NCI-H187 treated with DMSO at 0.1 percent for 48 hours (cell line): ENCODE measurements around the gene SH3RF3.
"Not testable (repeated sequence)": the region's sequence is repeated elsewhere in the genome, so short reads cannot be mapped to it uniquely, and the experiment has no call there.

Experiments
- DNase-seq: peaks from one replicate; lab custom pipeline; 2025; lab: John Stamatoyannopoulos, UW

Gene SH3RF3

DNA sequence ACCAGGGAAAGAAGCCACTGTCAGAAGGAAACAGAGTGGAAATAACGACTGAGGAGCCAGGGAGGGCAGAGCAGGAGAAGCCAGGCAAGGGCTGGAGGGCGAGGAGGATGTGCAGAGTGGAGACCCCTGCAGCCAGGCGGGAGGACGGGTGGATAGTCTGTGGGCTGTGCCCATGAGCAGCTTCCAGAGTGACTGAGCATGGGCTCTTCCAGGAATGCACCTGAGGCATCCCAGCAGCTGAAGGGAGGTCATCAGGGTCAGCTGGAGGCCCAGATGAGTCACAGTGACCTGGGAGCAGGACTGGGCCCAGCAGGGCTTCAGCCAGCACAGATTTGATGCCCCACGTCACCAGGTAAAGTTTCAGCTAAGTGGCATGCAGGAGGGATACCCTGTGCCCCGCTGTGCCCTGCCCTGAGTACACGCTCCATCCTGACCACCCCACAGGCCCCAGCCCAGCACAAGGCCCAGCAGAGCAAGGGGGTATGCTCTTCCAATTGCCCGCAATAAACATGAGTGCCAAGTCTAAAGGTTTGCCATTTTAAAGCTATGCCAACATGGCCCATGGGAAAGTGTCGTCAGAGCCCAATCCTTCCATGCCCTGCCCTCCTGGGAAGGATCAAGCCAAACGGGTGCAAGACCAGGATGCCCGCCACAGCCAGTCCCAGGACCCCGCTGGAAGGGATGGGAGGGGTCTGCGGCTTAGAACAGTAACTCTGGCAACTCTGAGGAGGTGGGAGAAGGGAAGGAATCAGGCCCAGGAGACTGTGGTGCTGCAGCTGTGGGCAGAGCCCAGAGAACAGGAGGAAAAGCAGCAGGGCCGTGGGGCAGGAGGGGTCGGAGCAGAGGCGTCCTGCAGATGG is 399.1 kb downstream of the SH3RF3 start:
- no peak for DNase-seq

DNA sequence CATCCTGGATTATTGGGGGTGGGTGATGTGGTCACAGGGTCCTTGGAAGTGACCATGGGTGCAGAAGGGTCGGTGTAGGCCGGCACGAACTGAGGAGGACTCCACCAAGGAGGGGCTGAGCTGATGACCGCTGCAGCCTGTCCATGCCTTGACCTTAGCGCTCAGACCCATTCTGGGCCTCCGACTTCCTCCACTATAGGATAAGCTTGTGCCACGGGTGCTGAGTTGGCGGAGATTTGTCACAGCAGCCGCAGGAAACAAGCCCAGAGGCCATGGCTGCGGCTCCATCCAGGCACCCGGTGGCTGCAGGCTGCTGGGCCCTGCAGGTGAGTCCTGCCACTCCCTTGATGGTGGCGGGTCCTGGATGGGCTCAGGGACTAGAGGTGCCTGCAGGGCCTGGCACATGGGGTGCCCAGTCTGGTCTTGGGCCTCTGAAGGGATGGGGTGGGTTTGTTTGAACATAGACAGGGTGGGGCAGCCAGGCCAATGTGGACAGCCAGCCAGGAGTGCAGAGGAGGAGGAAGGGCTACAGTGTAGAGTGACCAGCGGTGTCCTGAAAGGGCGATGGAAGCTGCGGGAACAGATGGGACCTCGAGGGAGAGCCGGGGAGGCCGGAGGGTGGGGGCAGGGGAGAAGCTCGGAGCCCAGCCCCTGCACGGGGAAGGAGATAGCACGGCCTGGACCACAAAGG is 400.0 kb downstream of the SH3RF3 start:
- no peak for DNase-seq

- no peak for DNase-seq
Observed at GRCh38 chr2:109529532-109530449, 400.8 kb downstream of the SH3RF3 start.

GRCh38 chr2:109530712-109531111 is 401.7 kb downstream of the SH3RF3 start:
- no peak for DNase-seq

GRCh38 chr2:109531221-109531620 is 402.2 kb downstream of the SH3RF3 start:
- no peak for DNase-seq

GRCh38 chr2:109531896-109532727 is 403.1 kb downstream of the SH3RF3 start:
- DNase-seq: no peak

- DNase-seq: no peak
Observed at GRCh38 chr2:109532728-109533076, 403.7 kb downstream of the SH3RF3 start.

GRCh38 chr2:109533823-109534222 is 404.8 kb downstream of the SH3RF3 start:
- DNase-seq: no peak

DNA sequence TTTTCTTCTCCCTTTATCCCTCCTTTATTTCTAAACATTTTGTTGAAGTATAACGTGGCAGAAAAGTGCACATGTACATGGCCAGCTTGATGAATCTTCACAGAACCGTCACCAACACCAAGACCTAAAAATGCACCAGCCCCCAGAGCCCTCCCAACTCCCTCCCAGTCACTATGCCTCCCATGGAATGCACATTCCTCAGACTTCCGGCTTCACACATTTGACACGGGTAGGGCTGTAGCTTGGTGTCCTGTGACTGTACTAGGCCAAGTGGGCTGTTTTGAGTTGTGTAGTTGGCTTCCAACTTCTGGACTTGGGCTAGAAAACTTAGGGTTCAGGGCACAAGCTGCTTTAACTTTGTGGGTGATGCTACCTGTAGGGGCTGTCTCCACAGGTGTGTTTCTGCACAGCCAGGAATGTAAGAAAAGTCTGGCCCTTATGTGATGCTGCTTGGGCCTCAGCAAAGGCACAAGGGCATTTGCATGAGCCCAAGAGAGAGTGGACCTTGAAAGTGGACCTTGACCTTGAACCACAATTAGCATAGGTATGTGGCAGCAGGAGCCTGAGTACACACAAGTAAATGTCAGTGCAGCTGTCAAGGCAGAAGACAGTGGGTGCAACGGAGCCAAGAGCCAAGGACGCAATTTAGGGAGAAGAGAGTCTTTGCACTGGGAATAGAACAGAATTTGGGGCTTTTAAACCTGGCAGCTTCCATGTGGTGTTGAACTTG is 406.4 kb downstream of the SH3RF3 start:
- no peak for DNase-seq

DNA sequence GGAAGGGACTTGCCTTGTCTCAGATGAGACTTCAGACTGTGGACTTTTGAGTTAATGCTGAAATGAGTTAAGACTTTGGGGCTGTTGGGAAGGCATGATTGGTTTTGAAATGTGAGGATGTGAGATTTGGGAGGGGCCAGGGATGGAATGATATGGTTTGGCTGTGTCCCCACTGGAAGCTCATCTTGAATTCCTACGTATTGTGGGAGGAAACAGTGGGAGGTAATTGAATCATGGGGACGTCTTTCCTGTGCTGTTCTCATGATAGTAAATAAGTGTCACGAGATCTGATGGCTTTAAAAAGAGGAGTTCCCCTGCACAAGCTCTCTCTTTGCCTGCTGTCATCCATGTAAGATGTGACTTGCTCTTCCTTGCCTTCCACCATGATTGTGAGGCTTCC is 407.6 kb downstream of the SH3RF3 start:
- DNase-seq: not testable (repeated sequence)

DNA sequence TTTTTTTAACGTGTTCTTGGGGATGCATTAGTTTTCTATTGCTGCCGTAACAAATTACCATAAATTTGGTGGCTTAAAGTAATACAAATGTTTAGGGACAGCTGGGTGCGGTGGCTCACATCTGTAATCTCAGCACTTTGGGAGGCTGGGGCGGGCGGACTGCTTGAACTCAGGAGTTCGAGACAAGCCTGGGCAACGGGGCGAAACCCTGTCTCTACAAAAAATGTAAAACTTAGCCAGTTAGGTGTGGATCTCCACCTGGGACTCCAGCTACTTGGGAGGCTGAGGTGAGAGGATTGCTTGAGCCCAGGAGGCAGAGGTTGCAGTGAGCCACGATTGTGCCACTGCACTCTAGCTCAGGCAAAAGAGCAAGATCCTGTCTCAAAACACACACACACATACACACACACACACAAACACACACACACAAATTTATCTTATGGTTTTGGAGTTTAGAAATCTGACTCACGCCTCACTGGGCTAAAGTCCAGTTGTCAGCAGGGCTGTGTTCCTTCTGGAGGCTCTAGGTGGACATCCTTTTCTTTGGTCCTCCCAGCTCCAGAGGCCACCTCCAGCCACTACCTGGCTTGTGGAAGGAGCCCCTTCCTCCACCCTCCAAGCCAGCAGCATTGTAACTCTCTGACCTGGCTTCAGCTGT is 408.7 kb downstream of the SH3RF3 start:
- no peak for DNase-seq

- no peak for DNase-seq
Observed at GRCh38 chr2:109538546-109538945, 409.5 kb downstream of the SH3RF3 start.

- DNase-seq: no peak
Observed at GRCh38 chr2:109542384-109542783, 413.4 kb downstream of the SH3RF3 start.

GRCh38 chr2:109545828-109546713 is 417.1 kb downstream of the SH3RF3 start:
- DNase-seq: no peak

DNA sequence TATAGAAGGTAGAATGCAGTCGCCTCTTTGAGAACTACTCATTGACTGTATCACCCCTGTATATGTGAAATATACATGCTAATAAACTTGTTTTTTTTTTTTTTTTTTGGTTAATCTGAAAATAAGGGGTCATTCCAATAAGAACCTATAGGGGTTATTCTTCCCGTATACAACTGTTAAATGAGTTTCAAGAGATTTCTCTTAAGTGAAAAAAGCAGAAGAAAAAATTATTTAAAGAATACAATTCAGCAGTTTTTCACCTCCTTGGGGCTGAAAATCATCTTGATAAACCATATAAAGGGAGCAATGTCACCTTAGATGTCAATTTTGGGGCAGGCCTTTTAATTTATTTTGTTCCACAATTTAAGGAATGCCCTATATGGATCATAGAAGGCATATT is 418.3 kb downstream of the SH3RF3 start:
- DNase-seq: no peak

- no peak for DNase-seq
Observed at GRCh38 chr2:109549016-109549590, 420.1 kb downstream of the SH3RF3 start.
